GM21515 (cell line): ENCODE measurements around the gene CBARP.

Experiments
- ATAC-seq: cut with Tn5 transposase; IDR thresholded peaks from one replicate; pipeline ENCODE4 v1.9.1; 2021; ENCODE audit not compliant: unreplicated experiment

CBARP gene

GRCh38 chr19:1275976-1276627 lies 38.3 kb upstream of the CBARP start:
- no peak for ATAC-seq

- peak; percentile 64 for ATAC-seq
These were observed 37.6 kb upstream of the CBARP start, which contains the start of gene FAM174C for GRCh38 chr19:1275260-1275975. Gene FAM174C (plus strand): TSS chr19:1275530. CDS start chr19:1275550, 20 bp downstream.

GRCh38 chr19:1274852-1275259 lies 37.1 kb upstream of the CBARP start:
- no peak for ATAC-seq

- no peak for ATAC-seq
These were observed 36.5 kb upstream of the CBARP start for GRCh38 chr19:1274081-1274851.

DNA sequence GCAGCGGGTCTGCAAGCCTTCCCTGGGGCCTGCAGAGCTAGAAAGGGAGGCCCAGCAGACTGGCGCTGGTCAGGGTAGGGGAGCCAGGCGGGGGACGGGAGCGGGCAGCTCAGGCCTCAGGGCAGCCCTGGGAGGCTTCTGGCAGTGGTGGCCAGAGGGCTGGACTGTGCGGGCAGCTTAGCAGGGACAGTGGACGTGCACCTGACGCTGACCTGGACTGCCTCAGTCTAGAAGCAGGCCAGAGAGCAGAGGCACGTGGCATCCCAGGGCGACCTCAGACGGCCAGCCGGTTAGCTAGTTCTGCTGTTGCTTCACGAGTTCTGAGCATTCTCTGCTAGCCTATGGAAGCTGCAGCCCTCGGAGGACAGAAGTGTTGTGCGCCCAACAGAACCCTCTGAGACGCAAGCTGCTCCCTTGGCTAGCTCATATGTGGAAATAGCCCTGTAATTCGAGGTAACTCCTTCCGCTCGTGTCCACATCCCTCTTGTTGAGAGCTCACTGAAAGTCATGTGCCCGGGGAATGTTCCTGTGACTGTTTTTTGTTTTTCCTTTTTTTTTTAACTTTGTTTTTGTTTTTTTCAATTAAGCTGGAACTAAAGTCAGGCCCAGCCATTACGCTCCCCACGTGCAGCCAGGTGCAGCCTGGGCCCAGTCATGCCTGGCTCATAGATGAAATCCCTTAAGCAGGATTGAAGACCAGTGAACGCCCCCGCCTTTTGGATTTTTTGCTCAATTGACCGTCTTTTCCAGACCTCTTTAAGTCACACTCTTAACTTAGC lies 35.6 kb upstream of the CBARP start:
- ATAC-seq = no peak

- no peak for ATAC-seq
These were observed 34.8 kb upstream of the CBARP start for GRCh38 chr19:1272423-1273262.

DNA sequence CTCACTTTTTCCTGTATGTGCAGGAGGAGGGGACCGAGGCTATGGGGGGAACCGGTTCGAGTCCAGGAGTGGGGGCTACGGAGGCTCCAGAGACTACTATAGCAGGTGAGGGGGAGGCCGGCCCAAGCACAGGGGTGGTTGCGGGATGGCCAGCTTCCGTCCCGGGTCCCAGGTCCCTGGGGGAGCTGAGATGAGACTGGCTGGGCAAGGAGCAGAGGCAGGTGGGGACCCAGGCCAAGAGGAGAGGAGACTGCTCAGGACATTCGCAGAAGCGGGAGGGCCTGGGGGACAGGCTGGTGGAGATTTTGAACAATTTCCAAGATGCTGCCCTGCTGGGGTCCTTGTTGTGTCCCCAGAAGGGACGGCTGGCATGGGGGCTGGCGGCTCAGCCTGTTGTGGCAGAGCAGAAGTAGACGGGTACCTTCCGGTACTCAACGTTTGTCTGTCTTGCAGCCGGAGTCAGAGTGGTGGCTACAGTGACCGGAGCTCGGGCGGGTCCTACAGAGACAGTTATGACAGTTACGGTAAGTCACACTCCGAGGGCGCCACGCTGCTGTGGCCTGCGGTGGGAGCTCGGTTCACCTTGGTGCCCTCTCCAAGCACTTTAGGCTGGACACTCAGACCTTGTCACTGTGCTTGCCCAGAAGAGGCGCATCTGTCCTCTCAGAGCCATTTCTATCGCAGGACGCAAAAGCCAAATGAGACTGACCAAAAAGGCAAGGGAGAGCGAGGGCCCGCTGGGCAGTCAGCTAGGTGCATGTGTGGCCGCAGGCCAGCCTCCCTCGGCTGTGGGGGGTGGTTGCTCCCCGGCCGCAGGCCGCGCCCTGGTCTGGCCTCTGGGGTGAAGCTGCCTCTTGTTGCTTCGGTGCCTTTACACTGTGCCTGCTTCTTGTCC lies 34.0 kb upstream of the CBARP start:
- no peak for ATAC-seq

DNA sequence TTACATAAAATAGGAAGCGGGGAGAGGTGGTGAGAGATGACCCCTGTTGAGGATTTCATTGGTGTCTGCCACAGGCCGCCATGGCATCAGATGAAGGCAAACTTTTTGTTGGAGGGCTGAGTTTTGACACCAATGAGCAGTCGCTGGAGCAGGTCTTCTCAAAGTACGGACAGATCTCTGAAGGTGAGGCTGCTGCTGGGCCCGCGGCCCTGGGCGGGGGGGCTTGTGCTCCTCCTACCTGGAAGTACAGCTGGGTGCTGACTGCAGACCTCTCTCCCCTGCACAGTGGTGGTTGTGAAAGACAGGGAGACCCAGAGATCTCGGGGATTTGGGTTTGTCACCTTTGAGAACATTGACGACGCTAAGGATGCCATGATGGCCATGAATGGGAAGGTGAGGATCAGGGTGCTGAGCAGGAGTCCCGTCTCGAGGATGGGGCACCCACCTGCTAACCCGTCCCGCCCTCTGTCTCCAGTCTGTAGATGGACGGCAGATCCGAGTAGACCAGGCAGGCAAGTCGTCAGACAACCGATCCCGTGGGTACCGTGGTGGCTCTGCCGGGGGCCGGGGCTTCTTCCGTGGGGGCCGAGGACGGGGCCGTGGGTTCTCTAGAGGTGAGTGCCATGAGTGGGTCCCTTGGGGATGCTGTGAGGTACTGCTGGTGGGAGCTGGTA lies 33.2 kb upstream of the CBARP start:
- ATAC-seq = no peak

GRCh38 chr19:1270213-1270853 lies 32.5 kb upstream of the CBARP start:
- no peak for ATAC-seq

DNA sequence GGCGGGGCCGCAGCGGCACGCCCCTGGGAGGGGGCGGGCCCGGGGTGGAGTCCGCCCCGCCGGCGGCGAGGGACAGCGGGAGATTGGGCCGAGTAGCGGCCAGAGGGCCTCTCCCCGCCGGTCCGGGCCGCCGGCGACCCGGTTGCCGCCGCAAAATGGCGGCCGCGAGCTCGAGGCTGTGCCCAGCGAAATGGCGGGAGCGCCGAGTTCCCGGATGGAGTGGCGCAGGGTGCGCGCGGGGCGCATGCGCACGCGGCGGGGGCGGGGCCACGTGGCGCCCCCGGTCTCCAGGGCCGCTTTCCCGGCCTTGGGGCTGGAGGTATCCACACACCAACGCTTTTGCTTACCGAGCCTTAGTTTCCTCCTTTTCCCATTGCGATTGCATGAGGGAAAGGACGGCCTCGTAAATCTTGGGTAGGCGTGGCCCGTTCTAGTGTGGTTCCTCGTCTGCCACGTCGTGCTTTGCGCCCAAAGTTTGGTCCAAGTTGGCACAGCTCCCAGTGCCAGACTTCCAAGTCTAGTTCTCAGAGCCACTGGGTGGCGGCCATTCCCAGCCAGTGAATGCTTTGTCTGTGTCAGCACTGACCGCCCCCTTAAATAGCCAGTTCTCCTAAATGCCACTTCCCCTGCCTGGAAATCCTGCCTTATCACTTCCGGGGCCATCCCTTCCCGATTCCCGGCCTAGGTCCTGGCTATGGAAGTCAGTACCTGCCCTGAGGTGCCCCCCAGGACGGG lies 31.8 kb upstream of the CBARP start:
- peak; percentile 21 for ATAC-seq

DNA sequence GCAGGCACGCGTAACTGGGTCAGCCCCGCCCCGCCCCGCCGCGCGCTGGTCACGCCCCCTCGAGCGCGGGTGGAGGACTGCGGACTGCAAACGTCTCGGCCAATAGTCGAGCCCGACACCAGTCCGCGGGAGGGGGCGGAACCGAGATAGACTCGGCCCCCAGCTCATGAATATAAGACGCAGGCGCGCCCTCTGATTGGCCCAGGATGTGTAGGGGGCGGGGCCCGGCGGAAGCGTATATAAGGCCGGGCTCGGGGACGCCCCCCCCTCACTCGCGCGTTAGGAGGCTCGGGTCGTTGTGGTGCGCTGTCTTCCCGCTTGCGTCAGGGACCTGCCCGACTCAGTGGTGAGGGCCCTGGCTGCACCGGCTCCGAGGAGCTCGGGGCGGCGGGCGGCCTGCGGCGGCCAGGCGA lies 31.3 kb upstream of the CBARP start, which contains the start of gene CIRBP:
Gene CIRBP, plus strand, starts transcription at position 268 of the 413 bp plus-strand sequence. CDS start 1,602 bp downstream, outside the sequence.
- ATAC-seq = peak; percentile 47

- no peak for ATAC-seq
These were observed 30.6 kb upstream of the CBARP start for GRCh38 chr19:1268226-1269064.

DNA sequence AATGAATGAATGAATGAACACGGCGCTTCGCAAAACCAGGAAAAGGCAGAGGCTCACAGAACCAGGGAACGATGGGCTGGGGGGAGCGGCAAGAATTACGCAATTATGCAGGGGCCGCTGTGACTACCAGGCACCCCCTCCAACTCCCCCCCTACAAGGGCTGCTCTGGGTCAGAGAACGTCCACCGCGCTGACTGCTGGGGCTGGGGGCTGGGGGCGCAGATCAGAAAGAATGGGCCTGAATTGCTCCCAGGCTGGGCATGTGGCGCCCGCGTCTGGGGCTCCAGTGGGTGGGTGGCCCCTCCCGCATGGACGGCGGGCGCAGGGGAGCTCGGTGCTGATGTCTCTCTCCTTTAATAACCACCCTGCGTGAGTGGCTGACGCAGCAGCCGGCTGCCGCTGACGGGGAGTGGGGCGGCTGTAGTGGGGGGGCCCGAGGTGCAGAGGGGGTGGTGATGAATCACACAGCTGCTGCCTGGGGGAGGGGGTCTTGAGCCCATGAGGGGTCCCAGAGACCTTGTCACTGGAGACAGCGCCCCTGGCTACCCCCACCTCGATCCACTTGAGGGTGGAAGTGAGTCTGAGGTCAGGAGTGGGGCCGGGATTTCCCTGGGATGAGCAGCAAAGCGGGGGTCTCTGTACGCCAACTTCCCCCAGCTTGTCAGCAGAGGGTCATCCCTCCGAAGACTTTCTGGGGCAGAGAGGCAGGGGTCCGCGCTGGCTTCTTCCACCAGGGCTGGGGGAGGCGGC lies 29.8 kb upstream of the CBARP start:
- no peak for ATAC-seq

DNA sequence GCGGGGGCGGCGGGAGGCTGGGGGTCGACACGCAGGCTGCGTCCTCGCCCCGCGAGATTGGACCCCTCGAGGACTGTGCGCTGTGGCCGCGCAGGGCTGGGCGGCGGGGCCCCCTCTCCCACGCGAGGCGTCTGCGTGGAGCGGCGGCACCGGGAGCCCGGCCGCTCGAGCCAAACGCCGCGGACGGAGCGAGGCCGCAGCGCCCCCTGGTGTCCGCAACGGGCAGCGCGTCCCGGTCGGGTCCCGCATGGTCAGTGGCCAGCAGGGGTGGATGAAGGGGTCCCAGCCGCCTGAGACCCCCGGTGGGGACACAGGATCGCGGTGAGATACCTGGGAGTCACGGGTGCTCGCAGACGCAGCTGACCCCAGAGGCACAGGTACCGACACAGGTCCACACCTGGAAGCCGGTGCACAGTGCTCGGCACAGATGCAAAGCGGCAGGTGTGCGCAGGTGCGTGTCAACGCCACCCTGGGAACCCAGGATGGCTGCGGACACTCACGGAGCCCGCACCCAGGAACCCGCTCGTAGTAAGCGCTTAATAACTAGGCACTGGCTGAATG lies 29.2 kb upstream of the CBARP start:
- ATAC-seq = peak; percentile 12
